Measurements from ENCODE around the gene CTSW.

DNA sequence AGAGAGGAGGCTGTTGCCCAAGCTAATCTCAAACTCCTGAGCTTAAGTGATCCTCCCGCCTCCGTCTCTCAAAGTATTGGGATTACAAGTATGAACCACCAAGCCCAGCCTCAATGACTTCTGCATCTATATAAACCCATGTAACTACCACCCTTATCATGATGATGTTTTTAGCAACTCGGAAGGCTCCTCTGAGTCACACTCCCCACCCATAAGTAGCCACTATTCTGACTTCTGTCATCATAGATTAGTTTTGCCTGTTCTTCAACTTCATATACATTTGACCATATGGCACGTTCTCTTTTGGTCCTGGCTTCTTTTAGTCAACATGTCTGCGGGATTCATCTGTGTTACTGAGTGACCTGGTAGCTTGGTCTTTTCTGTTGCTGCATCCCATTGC, 27.0 kb downstream of the CTSW start:
- TF ChIP-seq, protein P1, sequence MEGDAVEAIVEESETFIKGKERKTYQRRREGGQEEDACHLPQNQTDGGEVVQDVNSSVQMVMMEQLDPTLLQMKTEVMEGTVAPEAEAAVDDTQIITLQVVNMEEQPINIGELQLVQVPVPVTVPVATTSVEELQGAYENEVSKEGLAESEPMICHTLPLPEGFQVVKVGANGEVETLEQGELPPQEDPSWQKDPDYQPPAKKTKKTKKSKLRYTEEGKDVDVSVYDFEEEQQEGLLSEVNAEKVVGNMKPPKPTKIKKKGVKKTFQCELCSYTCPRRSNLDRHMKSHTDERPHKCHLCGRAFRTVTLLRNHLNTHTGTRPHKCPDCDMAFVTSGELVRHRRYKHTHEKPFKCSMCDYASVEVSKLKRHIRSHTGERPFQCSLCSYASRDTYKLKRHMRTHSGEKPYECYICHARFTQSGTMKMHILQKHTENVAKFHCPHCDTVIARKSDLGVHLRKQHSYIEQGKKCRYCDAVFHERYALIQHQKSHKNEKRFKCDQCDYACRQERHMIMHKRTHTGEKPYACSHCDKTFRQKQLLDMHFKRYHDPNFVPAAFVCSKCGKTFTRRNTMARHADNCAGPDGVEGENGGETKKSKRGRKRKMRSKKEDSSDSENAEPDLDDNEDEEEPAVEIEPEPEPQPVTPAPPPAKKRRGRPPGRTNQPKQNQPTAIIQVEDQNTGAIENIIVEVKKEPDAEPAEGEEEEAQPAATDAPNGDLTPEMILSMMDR (IDR thresholded peaks at IDR 0.05) = no peak
- TF ChIP-seq RAD21 (IDR thresholded peaks at IDR 0.05; ENCODE audit: low read length) (no peak), RCOR1 (IDR thresholded peaks at IDR 0.05; ENCODE audit: low read length) (no peak), TCF12 (IDR thresholded peaks at IDR 0.05) (no peak), MXI1 (IDR thresholded peaks at IDR 0.05; ENCODE audit: low read depth, low read length) (no peak), RFX5 (IDR thresholded peaks at IDR 0.05; ENCODE audit: low read length) (no peak), POLR2AphosphoS5 (IDR thresholded peaks at IDR 0.05; ENCODE audit: low read depth, low read length) (no peak)

Measured in SK-N-SH (cell line).